Measurements from ENCODE around the gene IPCEF1.
"Not testable (repeated sequence)": the region's sequence is repeated elsewhere in the genome, so short reads cannot be mapped to it uniquely, and the experiment has no call there.

The IPCEF1 gene

GRCh38 chr6:154202339-154202738 lies 154.3 kb downstream of the IPCEF1 start:
- DNase-seq (ENCODE audit: low read depth) = no peak
- H3K4me3 ChIP-seq (ENCODE audit: control insufficient read depth, low read depth, low read length) = no peak overlapping the region
- TF ChIP-seq CTCF (IDR thresholded peaks at IDR 0.05; ENCODE audit: control insufficient read depth, insufficient read depth, low read depth, low read length, missing control alignments) = no peak

- not testable (repeated sequence) for DNase-seq (ENCODE audit: low read depth); H3K4me3 ChIP-seq (ENCODE audit: control insufficient read depth, low read depth, low read length)
These were observed 154.9 kb downstream of the IPCEF1 start for GRCh38 chr6:154201688-154202087.

- TF ChIP-seq CTCF (IDR thresholded peaks at IDR 0.05; ENCODE audit: control insufficient read depth, insufficient read depth, low read depth, low read length, missing control alignments) = no peak
- H3K4me3 ChIP-seq (ENCODE audit: control insufficient read depth, low read depth, low read length) = no peak overlapping the region
- peak; percentile 38 for DNase-seq (ENCODE audit: low read depth)
These were observed 159.3 kb downstream of the IPCEF1 start for GRCh38 chr6:154197196-154197860.

- no peak for TF ChIP-seq CTCF (IDR thresholded peaks at IDR 0.05; ENCODE audit: control insufficient read depth, insufficient read depth, low read depth, low read length, missing control alignments)
These were observed 160.2 kb downstream of the IPCEF1 start for GRCh38 chr6:154196333-154196885.

GRCh38 chr6:154187714-154188113 lies 168.9 kb downstream of the IPCEF1 start:
- TF ChIP-seq CTCF (IDR thresholded peaks at IDR 0.05; ENCODE audit: control insufficient read depth, insufficient read depth, low read depth, low read length, missing control alignments) = no peak
- no peak for DNase-seq (ENCODE audit: low read depth)

More at GRCh38 chr6:154196333-154196885, 160.2 kb downstream of the IPCEF1 start:
- no peak overlapping the region for H3K4me3 ChIP-seq (ENCODE audit: control insufficient read depth, low read depth, low read length)
- DNase-seq (ENCODE audit: low read depth) = no peak

GRCh38 chr6:154187203-154187602 lies 169.4 kb downstream of the IPCEF1 start:
- no peak overlapping the region for H3K4me3 ChIP-seq (ENCODE audit: control insufficient read depth, low read depth, low read length)
- no peak for DNase-seq (ENCODE audit: low read depth)
- no peak for TF ChIP-seq CTCF (IDR thresholded peaks at IDR 0.05; ENCODE audit: control insufficient read depth, insufficient read depth, low read depth, low read length, missing control alignments)

More at GRCh38 chr6:154187714-154188113, 168.9 kb downstream of the IPCEF1 start:
- H3K4me3 ChIP-seq (ENCODE audit: control insufficient read depth, low read depth, low read length) = no peak overlapping the region

- H3K4me3 ChIP-seq (ENCODE audit: control insufficient read depth, low read depth, low read length) = no peak overlapping the region
- DNase-seq (ENCODE audit: low read depth) = no peak
- no peak for TF ChIP-seq CTCF (IDR thresholded peaks at IDR 0.05; ENCODE audit: control insufficient read depth, insufficient read depth, low read depth, low read length, missing control alignments)
These were observed 177.2 kb downstream of the IPCEF1 start for GRCh38 chr6:154179434-154179833.

GRCh38 chr6:154172393-154172792 lies 184.2 kb downstream of the IPCEF1 start:
- not testable (repeated sequence) for DNase-seq (ENCODE audit: low read depth); H3K4me3 ChIP-seq (ENCODE audit: control insufficient read depth, low read depth, low read length)

All from AG09309 (cell line).